ENCODE measurements around the gene SEMA4A.

SEMA4A gene

GRCh38 chr1:156157966-156158365 is 4.6 kb downstream of the SEMA4A start:
- TF ChIP-seq POLR2AphosphoS5 (IDR thresholded peaks at IDR 0.05; ENCODE audit: low read depth, low read length): no peak
- no peak for TF ChIP-seq TAF1 (IDR thresholded peaks at IDR 0.05; ENCODE audit: borderline replicate concordance, insufficient read depth, low read length)
- TF ChIP-seq SIN3A (IDR thresholded peaks at IDR 0.05; ENCODE audit: borderline replicate concordance, insufficient read depth, low read length): no peak
- TF ChIP-seq FOXP2 (optimal IDR thresholded peaks at IDR 0.05; ENCODE audit: borderline replicate concordance, extremely low read depth, extremely low read length, insufficient read depth): no peak
- no peak for TF ChIP-seq REST (IDR thresholded peaks at IDR 0.05; ENCODE audit: insufficient read depth in 1 of 2, low read depth in 2 of 2, low read length in 2 of 2)

- no peak for TF ChIP-seq FOXP2 (optimal IDR thresholded peaks at IDR 0.05; ENCODE audit: borderline replicate concordance, extremely low read depth, extremely low read length, insufficient read depth)
- no peak for TF ChIP-seq TAF1 (IDR thresholded peaks at IDR 0.05; ENCODE audit: borderline replicate concordance, insufficient read depth, low read length)
- no peak for TF ChIP-seq REST (IDR thresholded peaks at IDR 0.05; ENCODE audit: insufficient read depth in 1 of 2, low read depth in 2 of 2, low read length in 2 of 2)
- no peak for TF ChIP-seq POLR2AphosphoS5 (IDR thresholded peaks at IDR 0.05; ENCODE audit: low read depth, low read length)
- no peak for TF ChIP-seq SIN3A (IDR thresholded peaks at IDR 0.05; ENCODE audit: borderline replicate concordance, insufficient read depth, low read length)
These were observed 6.8 kb downstream of the SEMA4A start for GRCh38 chr1:156160000-156160742.

GRCh38 chr1:156160743-156161171 is 7.4 kb downstream of the SEMA4A start:
- TF ChIP-seq FOXP2 (optimal IDR thresholded peaks at IDR 0.05; ENCODE audit: borderline replicate concordance, extremely low read depth, extremely low read length, insufficient read depth) (no peak), SIN3A (IDR thresholded peaks at IDR 0.05; ENCODE audit: borderline replicate concordance, insufficient read depth, low read length) (no peak), TAF1 (IDR thresholded peaks at IDR 0.05; ENCODE audit: borderline replicate concordance, insufficient read depth, low read length) (no peak), POLR2AphosphoS5 (IDR thresholded peaks at IDR 0.05; ENCODE audit: low read depth, low read length) (no peak), REST (IDR thresholded peaks at IDR 0.05; ENCODE audit: insufficient read depth in 1 of 2, low read depth in 2 of 2, low read length in 2 of 2) (no peak)

- TF ChIP-seq TAF1 (IDR thresholded peaks at IDR 0.05; ENCODE audit: borderline replicate concordance, insufficient read depth, low read length) (no peak), SIN3A (IDR thresholded peaks at IDR 0.05; ENCODE audit: borderline replicate concordance, insufficient read depth, low read length) (no peak), FOXP2 (optimal IDR thresholded peaks at IDR 0.05; ENCODE audit: borderline replicate concordance, extremely low read depth, extremely low read length, insufficient read depth) (no peak), REST (IDR thresholded peaks at IDR 0.05; ENCODE audit: insufficient read depth in 1 of 2, low read depth in 2 of 2, low read length in 2 of 2) (no peak), POLR2AphosphoS5 (IDR thresholded peaks at IDR 0.05; ENCODE audit: low read depth, low read length) (no peak)
These were observed 9.1 kb downstream of the SEMA4A start for GRCh38 chr1:156162430-156163037.

All from PFSK-1 (cell line).